ENCODE measurements around the gene ST3GAL2. TPM values are rescaled to one million over a fixed set of nuclear protein-coding genes. Genes with fewer than 3 reads are reported as not detected.

ST3GAL2 gene
- total RNA-seq, 3 donors from 2014 or later, result 7.8 to 13.4 (median 11.5) TPM

DNA sequence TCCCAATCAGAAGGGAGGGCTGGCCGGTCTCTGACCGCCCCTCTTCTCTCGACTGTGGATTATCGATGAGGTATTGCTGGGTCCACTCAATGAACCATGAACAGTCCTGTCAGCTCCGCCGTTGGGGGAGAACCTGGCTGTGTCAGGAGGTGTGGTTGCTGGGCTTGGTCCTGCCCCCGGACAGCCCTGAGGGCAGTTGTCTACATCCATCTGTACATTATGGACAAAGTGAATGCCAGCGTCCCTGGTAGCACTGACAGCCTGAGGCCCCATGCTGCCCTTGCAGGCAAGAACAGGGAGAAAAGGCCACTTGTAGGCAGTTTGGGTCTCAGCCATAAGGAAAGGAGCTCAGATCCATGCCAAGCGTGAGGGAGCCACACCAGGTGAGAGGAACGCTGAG is 38.9 kb downstream of the ST3GAL2 start:
- H3K4me3 ChIP-seq, result no peak overlapping the region
- no peaks in the 10 kb centered on the region for H3K4me1 ChIP-seq
- TF ChIP-seq, protein P1, sequence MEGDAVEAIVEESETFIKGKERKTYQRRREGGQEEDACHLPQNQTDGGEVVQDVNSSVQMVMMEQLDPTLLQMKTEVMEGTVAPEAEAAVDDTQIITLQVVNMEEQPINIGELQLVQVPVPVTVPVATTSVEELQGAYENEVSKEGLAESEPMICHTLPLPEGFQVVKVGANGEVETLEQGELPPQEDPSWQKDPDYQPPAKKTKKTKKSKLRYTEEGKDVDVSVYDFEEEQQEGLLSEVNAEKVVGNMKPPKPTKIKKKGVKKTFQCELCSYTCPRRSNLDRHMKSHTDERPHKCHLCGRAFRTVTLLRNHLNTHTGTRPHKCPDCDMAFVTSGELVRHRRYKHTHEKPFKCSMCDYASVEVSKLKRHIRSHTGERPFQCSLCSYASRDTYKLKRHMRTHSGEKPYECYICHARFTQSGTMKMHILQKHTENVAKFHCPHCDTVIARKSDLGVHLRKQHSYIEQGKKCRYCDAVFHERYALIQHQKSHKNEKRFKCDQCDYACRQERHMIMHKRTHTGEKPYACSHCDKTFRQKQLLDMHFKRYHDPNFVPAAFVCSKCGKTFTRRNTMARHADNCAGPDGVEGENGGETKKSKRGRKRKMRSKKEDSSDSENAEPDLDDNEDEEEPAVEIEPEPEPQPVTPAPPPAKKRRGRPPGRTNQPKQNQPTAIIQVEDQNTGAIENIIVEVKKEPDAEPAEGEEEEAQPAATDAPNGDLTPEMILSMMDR (IDR thresholded peaks at IDR 0.05), result no peak
- TF ChIP-seq POLR2A (IDR thresholded peaks at IDR 0.05), result no peak
- TF ChIP-seq POLR2AphosphoS5 (IDR thresholded peaks at IDR 0.05), result no peak
- DNase-seq (ENCODE audit: low spot score in 2 of 2), result no peak
- no peaks in the 10 kb centered on the region for H3K9me3 ChIP-seq
- intact Hi-C loops (cut with DNase I; ENCODE audit: low total_unique reads), result no loop called here
- H3K36me3 ChIP-seq, result peaks cover 5% of the 10 kb centered on the region
- no peaks in the 10 kb centered on the region for H3K27me3 ChIP-seq
- no peak overlapping the region for H3K27ac ChIP-seq

DNA sequence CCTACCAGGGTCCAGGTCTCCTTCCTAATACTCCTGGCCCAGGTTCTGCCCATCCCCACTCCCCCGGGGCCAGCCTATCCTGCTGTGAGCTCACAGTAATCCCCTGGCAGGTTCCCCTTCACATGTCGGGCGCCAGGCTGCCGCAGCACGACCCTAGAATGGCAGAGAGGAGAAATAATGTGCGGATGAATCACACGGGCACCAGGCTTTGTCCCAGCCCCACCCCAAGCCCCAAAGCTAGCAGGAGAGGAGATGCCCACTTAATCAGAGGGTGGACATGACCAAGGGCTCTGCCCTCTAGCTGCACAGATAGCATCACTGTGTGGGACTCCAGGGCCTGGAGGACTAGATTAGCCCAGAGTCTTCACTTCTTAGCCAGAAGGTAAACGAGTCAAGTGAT is 39.5 kb downstream of the ST3GAL2 start:
- Histone ChIP-seq H3K4me1 (no peaks in the 10 kb centered on the region), H3K27me3 (no peaks in the 10 kb centered on the region), H3K4me3 (no peak overlapping the region), H3K9me3 (no peaks in the 10 kb centered on the region), H3K27ac (no peak overlapping the region), H3K36me3 (peaks cover 5% of the 10 kb centered on the region)
- no peak for DNase-seq (ENCODE audit: low spot score in 2 of 2)
- intact Hi-C loops (cut with DNase I; ENCODE audit: low total_unique reads), result no loop called here
- TF ChIP-seq, protein P1 (IDR thresholded peaks at IDR 0.05), result no peak
- TF ChIP-seq POLR2A (IDR thresholded peaks at IDR 0.05) (no peak), POLR2AphosphoS5 (IDR thresholded peaks at IDR 0.05) (no peak)

DNA sequence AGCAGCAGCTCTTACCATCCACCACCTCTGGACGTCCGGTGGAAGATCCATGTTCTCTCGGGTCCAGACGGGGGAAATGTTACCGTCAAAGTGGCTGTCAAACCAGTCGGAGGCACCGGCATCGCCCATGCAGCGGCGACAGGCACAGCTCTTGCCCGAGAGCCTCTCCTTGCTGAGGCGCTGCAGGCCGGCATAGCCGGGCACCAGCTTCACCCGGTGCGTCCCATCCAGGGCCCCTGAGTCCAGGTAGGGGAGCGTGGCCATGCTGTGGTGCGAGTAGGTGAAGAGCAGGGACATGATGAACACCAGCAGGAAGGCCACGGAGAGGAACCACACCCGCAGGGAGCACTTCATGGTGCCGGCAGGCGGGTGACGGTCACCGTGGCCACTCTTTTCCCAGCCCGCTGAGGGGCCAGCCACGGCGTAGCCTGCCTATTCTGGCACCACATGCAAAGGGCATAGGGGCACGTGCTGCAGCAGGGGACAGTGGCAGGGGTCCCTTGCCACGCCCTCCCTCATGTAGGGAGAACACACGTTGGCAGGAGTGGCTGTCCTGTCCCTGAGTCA is 40.6 kb downstream of the ST3GAL2 start:
- no peak overlapping the region for H3K4me3 ChIP-seq
- TF ChIP-seq, protein P1 (IDR thresholded peaks at IDR 0.05), result no peak
- TF ChIP-seq POLR2AphosphoS5 (IDR thresholded peaks at IDR 0.05), result no peak
- TF ChIP-seq POLR2A (IDR thresholded peaks at IDR 0.05), result no peak
- intact Hi-C loops (cut with DNase I; ENCODE audit: low total_unique reads), result no loop called here
- no peaks in the 10 kb centered on the region for H3K9me3 ChIP-seq
- H3K36me3 ChIP-seq, result peaks cover 5% of the 10 kb centered on the region
- H3K4me1 ChIP-seq, result no peaks in the 10 kb centered on the region
- no peak for DNase-seq (ENCODE audit: low spot score in 2 of 2)
- H3K27me3 ChIP-seq, result no peaks in the 10 kb centered on the region
- no peak overlapping the region for H3K27ac ChIP-seq

DNA sequence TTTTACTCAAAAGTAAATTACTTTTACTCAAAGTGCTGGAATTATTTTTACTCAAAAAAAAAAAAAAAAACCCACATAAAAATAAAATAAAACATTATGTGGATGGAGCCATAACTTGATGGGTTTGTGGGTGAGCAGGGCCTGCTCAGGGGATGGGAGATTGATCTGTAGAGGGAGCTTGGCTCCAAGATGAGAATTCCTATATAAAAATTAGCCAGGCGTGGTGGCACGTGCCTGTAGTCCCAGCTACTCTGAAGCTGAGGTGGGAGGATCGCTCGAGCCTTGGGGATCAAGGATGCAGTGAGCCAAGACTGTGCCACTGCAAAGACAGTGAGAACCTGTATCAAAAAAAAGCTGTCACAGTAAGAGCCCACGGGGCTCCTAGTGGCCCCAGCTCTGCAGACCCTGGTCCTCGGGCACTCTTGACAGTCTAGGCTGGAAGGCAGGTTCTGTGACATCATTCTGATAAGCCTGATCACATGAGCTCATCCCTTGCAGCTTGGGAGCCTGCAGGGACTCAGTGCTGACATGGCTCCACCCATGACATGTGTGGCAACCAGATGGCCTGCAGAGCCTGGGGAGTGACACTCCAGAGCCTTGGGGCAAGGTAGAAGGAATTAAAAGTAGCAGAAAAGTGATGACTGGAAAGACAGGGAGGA is 42.5 kb downstream of the ST3GAL2 start:
- Histone ChIP-seq H3K4me1 (no peaks in the 10 kb centered on the region), H3K4me3 (no peak overlapping the region), H3K27ac (no peak overlapping the region), H3K9me3 (no peaks in the 10 kb centered on the region), H3K36me3 (peaks cover 5% of the 10 kb centered on the region), H3K27me3 (no peaks in the 10 kb centered on the region)
- TF ChIP-seq, protein P1 (IDR thresholded peaks at IDR 0.05), result no peak
- TF ChIP-seq POLR2A (IDR thresholded peaks at IDR 0.05) (no peak), POLR2AphosphoS5 (IDR thresholded peaks at IDR 0.05) (no peak)
- intact Hi-C loops (cut with DNase I; ENCODE audit: low total_unique reads), result no loop called here
- DNase-seq (ENCODE audit: low spot score in 2 of 2), result no peak

DNA sequence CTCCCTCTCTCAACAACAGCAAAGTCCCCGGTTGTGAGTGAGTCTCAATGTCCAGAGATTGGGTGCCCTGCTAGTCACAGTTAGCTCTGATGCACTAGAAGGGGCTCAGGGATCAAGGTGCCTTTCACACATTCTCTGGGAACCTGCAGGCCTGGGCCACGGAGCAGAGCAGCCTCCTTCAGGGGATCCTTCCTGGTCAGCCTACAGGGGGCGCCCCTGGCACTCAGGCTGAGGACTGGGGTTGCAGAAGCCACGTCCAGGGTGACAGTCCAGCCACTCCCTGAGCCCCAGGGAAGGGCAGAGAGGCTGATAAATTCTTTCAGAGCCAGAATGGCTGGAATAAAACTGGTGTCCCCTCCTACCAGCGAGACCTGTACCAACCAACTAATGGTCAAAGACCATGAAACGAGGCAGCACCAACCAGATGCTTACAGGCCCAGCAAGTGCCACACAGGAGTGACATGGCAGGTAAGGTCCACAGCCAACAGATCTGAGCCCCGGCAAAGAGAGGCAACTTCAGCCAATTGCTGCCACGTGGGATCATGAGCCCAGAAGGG is 43.5 kb downstream of the ST3GAL2 start:
- DNase-seq (ENCODE audit: low spot score in 2 of 2), result peak in 1 of 2 donors; percentile 65
- intact Hi-C loops (cut with DNase I; ENCODE audit: low total_unique reads), result no loop called here
- H3K9me3 ChIP-seq, result no peaks in the 10 kb centered on the region
- TF ChIP-seq POLR2AphosphoS5 (IDR thresholded peaks at IDR 0.05), result no peak
- TF ChIP-seq POLR2A (IDR thresholded peaks at IDR 0.05), result no peak
- TF ChIP-seq, protein P1 (IDR thresholded peaks at IDR 0.05), result peak in 2 of 3 donors; percentile 28 to 46
- no peaks in the 10 kb centered on the region for H3K27me3 ChIP-seq
- no peaks in the 10 kb centered on the region for H3K4me1 ChIP-seq
- no peak overlapping the region for H3K4me3 ChIP-seq
- no peak overlapping the region for H3K27ac ChIP-seq
- H3K36me3 ChIP-seq, result peaks cover 5% of the 10 kb centered on the region
